Measurements from ENCODE around the gene FABP6. TPM values are rescaled to one million over a fixed set of nuclear protein-coding genes. Genes with fewer than 3 reads are reported as not detected.
A peak's percentile ranks its signal among the peaks of the same experiment; 100 is the strongest.

The FABP6 gene
- total RNA-seq, 1 experiment from 2014 or later = 2.9 TPM

- TF ChIP-seq MXD4 (CRISPR knock-in tag; IDR thresholded peaks at IDR 0.05; ENCODE audit: borderline replicate concordance) (no peak), IRF1 (CRISPR knock-in tag; IDR thresholded peaks at IDR 0.05) (no peak), NFYB (CRISPR knock-in tag; conservative IDR thresholded peaks at IDR 0.05; ENCODE audit: low read depth) (no peak), ARID4B (CRISPR knock-in tag; IDR thresholded peaks at IDR 0.05; ENCODE audit: borderline replicate concordance) (no peak), ZNF121 (CRISPR knock-in tag; IDR thresholded peaks at IDR 0.05) (no peak), IRF2 (CRISPR knock-in tag; IDR thresholded peaks at IDR 0.05; ENCODE audit: borderline replicate concordance, low read depth) (no peak), ZNF512 (CRISPR knock-in tag; IDR thresholded peaks at IDR 0.05; ENCODE audit: borderline replicate concordance) (no peak), NR2C2 (CRISPR knock-in tag; IDR thresholded peaks at IDR 0.05) (no peak), ZBTB21 (CRISPR knock-in tag; IDR thresholded peaks at IDR 0.05; ENCODE audit: borderline replicate concordance) (no peak), FOXP1 (CRISPR knock-in tag; IDR thresholded peaks at IDR 0.05; ENCODE audit: borderline replicate concordance) (no peak), ZNF317 (CRISPR knock-in tag; IDR thresholded peaks at IDR 0.05; ENCODE audit: borderline replicate concordance, low read depth) (no peak), ZNF138 (CRISPR knock-in tag; conservative IDR thresholded peaks at IDR 0.05) (no peak), FOXK1 (CRISPR knock-in tag; IDR thresholded peaks at IDR 0.05) (no peak), E2F4 (CRISPR knock-in tag; IDR thresholded peaks at IDR 0.05; ENCODE audit: borderline replicate concordance, low read depth) (no peak), RORB (CRISPR knock-in tag; IDR thresholded peaks at IDR 0.05) (no peak), MLX (CRISPR knock-in tag; IDR thresholded peaks at IDR 0.05) (no peak), ZNF416 (CRISPR knock-in tag; IDR thresholded peaks at IDR 0.05) (no peak), HMGA2 (CRISPR knock-in tag; IDR thresholded peaks at IDR 0.05) (no peak)
- peaks cover 41% of the 10 kb centered on the region for H3K4me1 Mint-ChIP-seq
- peaks cover under 1% of the 10 kb centered on the region for H3K36me3 Mint-ChIP-seq
- ChIA-PET POLR2A (interaction anchor here (0.8 to 1.6 kb wide), 7 partner anchors 10 to 176 kb away, joined by 3 to 9 read pairs (median 5); no protein-coding TSS in a partner anchor), CTCF (interaction anchor here (0.8 to 4.0 kb wide), 17 partner anchors 9 to 193 kb away, joined by 3 to 52 read pairs (median 9); partner anchors contain the start of gene C1QTNF2)
- H3K9me3 Mint-ChIP-seq = peaks cover 3% of the 10 kb centered on the region
- ATAC-seq = no peak
- DNase-seq (ENCODE audit: low spot score) = no peak
- peak overlapping the region; percentile 50; the same call in 1 of the 2 replicates for H3K4me3 Mint-ChIP-seq
- H3K27me3 Mint-ChIP-seq (ENCODE audit: low read depth) = peaks cover 4% of the 10 kb centered on the region
- no peak overlapping the region for H3K27ac Mint-ChIP-seq
Observed at GRCh38 chr5:160198146-160198545, 31.2 kb upstream of the FABP6 start.
